ENCODE data around the gene ADGRV1. TPM values are rescaled to one million over a fixed set of nuclear protein-coding genes. Genes with fewer than 3 reads are reported as not detected.

The ADGRV1 gene
- total RNA-seq, 2 experiments from 2014 or later: not detected

GRCh38 chr5:91170266-91170665 is 611.7 kb downstream of the ADGRV1 start:
- BruUV-seq (replicated peaks): no TSS peak
- H3K4me3 ChIP-seq (ENCODE audit: low read depth, low read length, poor library complexity, severe bottlenecking): no peak overlapping the region
- H3K9me3 ChIP-seq (ENCODE audit: low read length): no peaks in the 10 kb centered on the region
- H3K9me2 ChIP-seq (ENCODE audit: insufficient read depth, low read length): no peaks in the 10 kb centered on the region
- TF ChIP-seq EZH2phosphoT487 (IDR thresholded peaks at IDR 0.05; ENCODE audit: borderline replicate concordance, low read depth, low read length): no peak
- TF ChIP-seq, protein P1, sequence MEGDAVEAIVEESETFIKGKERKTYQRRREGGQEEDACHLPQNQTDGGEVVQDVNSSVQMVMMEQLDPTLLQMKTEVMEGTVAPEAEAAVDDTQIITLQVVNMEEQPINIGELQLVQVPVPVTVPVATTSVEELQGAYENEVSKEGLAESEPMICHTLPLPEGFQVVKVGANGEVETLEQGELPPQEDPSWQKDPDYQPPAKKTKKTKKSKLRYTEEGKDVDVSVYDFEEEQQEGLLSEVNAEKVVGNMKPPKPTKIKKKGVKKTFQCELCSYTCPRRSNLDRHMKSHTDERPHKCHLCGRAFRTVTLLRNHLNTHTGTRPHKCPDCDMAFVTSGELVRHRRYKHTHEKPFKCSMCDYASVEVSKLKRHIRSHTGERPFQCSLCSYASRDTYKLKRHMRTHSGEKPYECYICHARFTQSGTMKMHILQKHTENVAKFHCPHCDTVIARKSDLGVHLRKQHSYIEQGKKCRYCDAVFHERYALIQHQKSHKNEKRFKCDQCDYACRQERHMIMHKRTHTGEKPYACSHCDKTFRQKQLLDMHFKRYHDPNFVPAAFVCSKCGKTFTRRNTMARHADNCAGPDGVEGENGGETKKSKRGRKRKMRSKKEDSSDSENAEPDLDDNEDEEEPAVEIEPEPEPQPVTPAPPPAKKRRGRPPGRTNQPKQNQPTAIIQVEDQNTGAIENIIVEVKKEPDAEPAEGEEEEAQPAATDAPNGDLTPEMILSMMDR (conservative IDR thresholded peaks at IDR 0.05; ENCODE audit: low read length): no peak
- H2AFZ ChIP-seq (ENCODE audit: low read length): no peak overlapping the region
- no peaks in the 10 kb centered on the region for H4K20me1 ChIP-seq (ENCODE audit: insufficient read depth, low read length)
- intact Hi-C loops (cut with micrococcal nuclease; ENCODE audit: unreplicated experiment): no loop called here
- no peak overlapping the region for H3K27ac ChIP-seq (ENCODE audit: low read depth, low read length, poor library complexity, severe bottlenecking)
- POLR2A ChIA-PET: no interaction called here
- CTCF ChIA-PET (ENCODE audit: unreplicated experiment): no interaction called here
- H3K4me1 ChIP-seq (ENCODE audit: insufficient read depth, low read length, poor library complexity, severe bottlenecking): no peaks in the 10 kb centered on the region
- H3K36me3 ChIP-seq (ENCODE audit: insufficient read depth, low read length): no peaks in the 10 kb centered on the region
- H3K4me2 ChIP-seq (ENCODE audit: low read length): no peak overlapping the region
- no peaks in the 10 kb centered on the region for H3K79me2 ChIP-seq (ENCODE audit: insufficient read depth, low read depth, low read length)
- no peak for DNase-seq (ENCODE audit: low spot score)

DNA sequence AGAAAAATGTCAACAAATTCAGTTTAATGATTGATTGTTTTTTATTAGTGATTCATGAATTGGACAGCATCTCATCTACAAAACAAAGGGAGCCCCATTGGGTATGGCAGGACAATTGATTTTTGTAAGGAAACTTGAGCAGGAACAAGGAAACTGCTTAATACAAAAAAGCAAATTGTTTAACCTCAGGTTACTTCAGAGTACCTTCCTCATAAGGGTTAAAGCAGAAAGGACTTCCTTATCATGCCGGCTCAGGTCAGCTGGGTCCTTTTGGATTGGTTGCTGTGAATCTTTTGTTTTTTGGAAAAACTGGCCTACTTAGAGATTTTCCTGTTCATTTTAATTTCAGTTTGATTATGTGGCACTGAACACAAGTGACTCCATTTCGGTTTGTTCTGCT is 612.7 kb downstream of the ADGRV1 start:
- no peaks in the 10 kb centered on the region for H4K20me1 ChIP-seq (ENCODE audit: insufficient read depth, low read length)
- H3K9me2 ChIP-seq (ENCODE audit: insufficient read depth, low read length): no peaks in the 10 kb centered on the region
- no peaks in the 10 kb centered on the region for H3K36me3 ChIP-seq (ENCODE audit: insufficient read depth, low read length)
- no peaks in the 10 kb centered on the region for H3K9me3 ChIP-seq (ENCODE audit: low read length)
- no peak overlapping the region for H3K4me2 ChIP-seq (ENCODE audit: low read length)
- TF ChIP-seq, protein P1 (conservative IDR thresholded peaks at IDR 0.05; ENCODE audit: low read length): no peak
- no peak for TF ChIP-seq EZH2phosphoT487 (IDR thresholded peaks at IDR 0.05; ENCODE audit: borderline replicate concordance, low read depth, low read length)
- ChIA-PET CTCF (ENCODE audit: unreplicated experiment) (no interaction called here), POLR2A (no interaction called here)
- H3K4me3 ChIP-seq (ENCODE audit: low read depth, low read length, poor library complexity, severe bottlenecking): no peak overlapping the region
- intact Hi-C loops (cut with micrococcal nuclease; ENCODE audit: unreplicated experiment): no loop called here
- H2AFZ ChIP-seq (ENCODE audit: low read length): no peak overlapping the region
- no TSS peak for BruUV-seq (replicated peaks)
- peaks cover 5% of the 10 kb centered on the region for H3K4me1 ChIP-seq (ENCODE audit: insufficient read depth, low read length, poor library complexity, severe bottlenecking)
- no peaks in the 10 kb centered on the region for H3K79me2 ChIP-seq (ENCODE audit: insufficient read depth, low read depth, low read length)
- no peak for DNase-seq (ENCODE audit: low spot score)
- no peak overlapping the region for H3K27ac ChIP-seq (ENCODE audit: low read depth, low read length, poor library complexity, severe bottlenecking)

GRCh38 chr5:91174396-91174795 is 615.8 kb downstream of the ADGRV1 start:
- Histone ChIP-seq H3K27ac (ENCODE audit: low read depth, low read length, poor library complexity, severe bottlenecking) (no peak overlapping the region), H3K36me3 (ENCODE audit: insufficient read depth, low read length) (no peaks in the 10 kb centered on the region), H3K4me3 (ENCODE audit: low read depth, low read length, poor library complexity, severe bottlenecking) (no peak overlapping the region), H2AFZ (ENCODE audit: low read length) (no peak overlapping the region), H3K4me2 (ENCODE audit: low read length) (no peak overlapping the region), H3K4me1 (ENCODE audit: insufficient read depth, low read length, poor library complexity, severe bottlenecking) (peaks cover 14% of the 10 kb centered on the region), H3K9me3 (ENCODE audit: low read length) (no peaks in the 10 kb centered on the region), H3K79me2 (ENCODE audit: insufficient read depth, low read depth, low read length) (no peaks in the 10 kb centered on the region), H3K9me2 (ENCODE audit: insufficient read depth, low read length) (no peaks in the 10 kb centered on the region), H4K20me1 (ENCODE audit: insufficient read depth, low read length) (no peaks in the 10 kb centered on the region)
- no TSS peak for BruUV-seq (replicated peaks)
- CTCF ChIA-PET (ENCODE audit: unreplicated experiment): no interaction called here
- no peak for DNase-seq (ENCODE audit: low spot score)
- TF ChIP-seq, protein P1 (conservative IDR thresholded peaks at IDR 0.05; ENCODE audit: low read length): no peak
- TF ChIP-seq EZH2phosphoT487 (IDR thresholded peaks at IDR 0.05; ENCODE audit: borderline replicate concordance, low read depth, low read length): no peak
- POLR2A ChIA-PET: no interaction called here
- intact Hi-C loops (cut with micrococcal nuclease; ENCODE audit: unreplicated experiment): no loop called here
